PC-3 (cell line): ENCODE measurements around the gene PDE6C. TPM values are rescaled to one million over a fixed set of nuclear protein-coding genes. Genes with fewer than 3 reads are reported as not detected.
A peak's percentile ranks its signal among the peaks of the same experiment; 100 is the strongest.

Experiments used
- ATAC-seq: fragments of 200-7000 bp; cut with Tn5 transposase; 2 replicates; pipeline ENCODE4 v1.9.1; 2020; ENCODE audit warnings: mild to moderate bottlenecking, moderate library complexity
- BruUV-seq: library from RNA; stranded (reverse); fragments of 400-500 nt; replicated peaks from 2 replicates; lab custom pipeline; 2021; lab: Mats Ljungman, UMichigan
- CTCF ChIA-PET: fragments of 300-600 bp; sonication (Branson Sonifier 250); formaldehyde crosslinking; loops from one replicate; lab custom pipeline; 2022; ENCODE audit warnings: antibody characterized with exemption; lab: Charles Lee
- POLR2A ChIA-PET: fragments of 300-600 bp; sonication (Branson Sonifier 250); formaldehyde crosslinking; loops from one replicate; lab custom pipeline; 2022; ENCODE audit warnings: antibody characterized with exemption; ENCODE audit not compliant: unreplicated experiment; lab: Charles Lee
- DNase-seq: peaks from one replicate; pipeline ENCODE4 v3.0.0-alpha.2; 2015
- H2AFZ ChIP-seq: fragments of 300-600 bp; sonication (generic); 2 replicates; pipeline ENCODE4 v1.6.0; 2016; ENCODE audit warnings: antibody characterized with exemption, low read length
- H3F3A ChIP-seq: fragments of 300-600 bp; sonication (generic); one replicate; pipeline ENCODE4 v1.6.0; 2017; ENCODE audit warnings: antibody characterized with exemption, low read length, control low read depth, mild to moderate bottlenecking; ENCODE audit not compliant: unreplicated experiment
- H3K27ac ChIP-seq: fragments of 300-600 bp; sonication (generic); 2 replicates; pipeline ENCODE4 v1.5.1; 2016; ENCODE audit warnings: mild to moderate bottlenecking, low read length
- H3K27me3 ChIP-seq: fragments of 300-600 bp; sonication (generic); 2 replicates; pipeline ENCODE4 v1.6.1; 2016; ENCODE audit warnings: low read length, mixed read lengths
- H3K36me3 ChIP-seq: fragments of 300-600 bp; sonication (generic); 2 replicates; pipeline ENCODE4 v1.6.1; 2016; ENCODE audit warnings: low read depth, mixed run types, low read length, mixed read lengths
- H3K4me1 ChIP-seq: fragments of 300-600 bp; sonication (generic); 2 replicates; pipeline ENCODE4 v1.5.1; 2016; ENCODE audit warnings: low read length; ENCODE audit not compliant: insufficient read depth
- H3K4me2 ChIP-seq: fragments of 300-600 bp; sonication (generic); 2 replicates; pipeline ENCODE4 v1.6.0; 2016; ENCODE audit warnings: low read length
- H3K4me3 ChIP-seq: fragments of 300-600 bp; sonication (generic); 2 replicates; pipeline ENCODE4 v1.5.1; 2016; ENCODE audit warnings: mild to moderate bottlenecking, low read length, mixed read lengths
- H3K79me2 ChIP-seq: fragments of 300-600 bp; sonication (generic); 2 replicates; pipeline ENCODE4 v1.6.1; 2017; ENCODE audit warnings: low read length, mixed read lengths
- H3K9ac ChIP-seq: fragments of 300-600 bp; sonication (generic); 2 replicates; pipeline ENCODE4 v1.6.0; 2016; ENCODE audit warnings: mild to moderate bottlenecking, low read length
- H3K9me2 ChIP-seq: fragments of 300-600 bp; sonication (generic); replicated peaks from 2 replicates; pipeline ENCODE4 v1.6.1; 2016; ENCODE audit warnings: mixed run types, low read length, mixed read lengths
- H3K9me3 ChIP-seq: fragments of 300-600 bp; sonication (generic); 2 replicates; pipeline ENCODE4 v1.6.1; 2016; ENCODE audit warnings: low read length, mixed read lengths
- H4K20me1 ChIP-seq: fragments of 300-600 bp; sonication (generic); 2 replicates; pipeline ENCODE4 v1.6.1; 2016; ENCODE audit warnings: low read length, mixed read lengths
- EZH2 ChIP-seq: fragments of 300-600 bp; sonication (generic); IDR thresholded peaks from one replicate; pipeline ENCODE4 v1.6.1; 2017; ENCODE audit warnings: antibody characterized with exemption, mild to moderate bottlenecking, low read length; ENCODE audit not compliant: unreplicated experiment
- EZH2phosphoT487 ChIP-seq: fragments of 300-600 bp; sonication (generic); IDR thresholded peaks from 2 replicates; pipeline ENCODE4 v1.6.1; 2018; ENCODE audit warnings: mild to moderate bottlenecking, antibody characterized with exemption, low read length, borderline replicate concordance
- intact Hi-C: fragments of 100-400 bp; cut with micrococcal nuclease; formaldehyde crosslinking; loops from 2 replicates; pipeline ENCODE4 v1.9.0; 2023
- total RNA-seq: library from RNA; depleted of rRNA; stranded (reverse); fragments of >200 nt; gene quantifications from 2 replicates; pipeline ENCODE4 v1.2.3, GENCODE V29; 2014
- TF ChIP-seq, protein P1 (sequence below): fragments of 300-600 bp; sonication (generic); conservative IDR thresholded peaks from 2 replicates; pipeline ENCODE4 v1.5.1; 2017; ENCODE audit warnings: antibody characterized with exemption, low read depth, mild to moderate bottlenecking, low read length

The PDE6C gene
- total RNA-seq, 1 experiment from 2014 or later, result not detected

DNA sequence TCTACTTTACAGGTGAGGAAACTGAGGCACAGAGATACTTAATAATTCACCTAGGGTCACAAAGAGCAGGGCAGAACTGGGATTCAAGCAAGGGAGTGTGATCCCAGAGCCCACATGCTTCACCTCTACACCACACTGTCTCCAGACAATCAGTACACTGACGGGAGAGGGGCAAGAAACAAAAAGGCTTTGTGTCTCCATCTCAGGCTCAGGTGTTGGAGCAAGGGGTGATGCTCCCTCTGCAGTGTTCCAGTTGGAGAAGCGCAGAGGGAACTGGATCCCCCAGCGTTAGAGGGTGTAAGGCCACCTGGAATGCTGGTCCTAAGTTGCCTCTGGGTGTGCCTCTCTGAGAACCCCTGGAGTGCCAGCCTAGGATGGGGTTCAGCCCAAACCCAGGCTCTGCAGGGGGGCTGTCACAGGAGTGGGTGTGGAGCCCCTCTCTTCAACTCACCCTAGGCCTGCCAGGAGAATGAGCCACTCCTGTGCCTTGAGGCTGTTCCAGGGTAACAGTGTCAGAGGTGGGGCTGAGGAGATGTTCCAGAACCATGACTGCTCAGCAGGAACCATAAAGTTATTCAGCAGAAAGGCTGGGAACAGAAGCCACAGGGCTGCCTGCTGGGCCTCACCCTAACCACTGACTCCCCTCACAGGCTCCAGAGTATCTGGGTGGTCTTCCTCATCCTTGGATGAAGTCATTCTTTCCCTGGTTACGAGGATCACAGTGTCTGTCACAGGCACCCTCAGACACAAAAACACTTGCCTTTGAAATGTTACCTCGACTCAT is 16.8 kb upstream of the PDE6C start:
- Histone ChIP-seq H3K27ac (no peak overlapping the region), H3K36me3 (no peaks in the 10 kb centered on the region), H3K9me2 (no peaks in the 10 kb centered on the region), H3K9ac (no peak overlapping the region), H3K4me3 (no peak overlapping the region), H3K79me2 (no peaks in the 10 kb centered on the region), H3K4me1 (peaks cover 6% of the 10 kb centered on the region; the same call in 1 of the 2 replicates), H3K4me2 (no peak overlapping the region), H4K20me1 (no peaks in the 10 kb centered on the region), H3F3A (no peaks in the 10 kb centered on the region), H2AFZ (no peak overlapping the region), H3K9me3 (no peaks in the 10 kb centered on the region), H3K27me3 (no peaks in the 10 kb centered on the region)
- DNase-seq (no peak), ATAC-seq (0 out of 2 replicates have a peak, but pooled peaks have one; percentile 20)
- intact Hi-C loops, result no loop called here
- no TSS peak for BruUV-seq
- POLR2A ChIA-PET, result no interaction called here
- CTCF ChIA-PET, result no interaction called here
- no peak for TF ChIP-seq EZH2
- TF ChIP-seq, protein P1, sequence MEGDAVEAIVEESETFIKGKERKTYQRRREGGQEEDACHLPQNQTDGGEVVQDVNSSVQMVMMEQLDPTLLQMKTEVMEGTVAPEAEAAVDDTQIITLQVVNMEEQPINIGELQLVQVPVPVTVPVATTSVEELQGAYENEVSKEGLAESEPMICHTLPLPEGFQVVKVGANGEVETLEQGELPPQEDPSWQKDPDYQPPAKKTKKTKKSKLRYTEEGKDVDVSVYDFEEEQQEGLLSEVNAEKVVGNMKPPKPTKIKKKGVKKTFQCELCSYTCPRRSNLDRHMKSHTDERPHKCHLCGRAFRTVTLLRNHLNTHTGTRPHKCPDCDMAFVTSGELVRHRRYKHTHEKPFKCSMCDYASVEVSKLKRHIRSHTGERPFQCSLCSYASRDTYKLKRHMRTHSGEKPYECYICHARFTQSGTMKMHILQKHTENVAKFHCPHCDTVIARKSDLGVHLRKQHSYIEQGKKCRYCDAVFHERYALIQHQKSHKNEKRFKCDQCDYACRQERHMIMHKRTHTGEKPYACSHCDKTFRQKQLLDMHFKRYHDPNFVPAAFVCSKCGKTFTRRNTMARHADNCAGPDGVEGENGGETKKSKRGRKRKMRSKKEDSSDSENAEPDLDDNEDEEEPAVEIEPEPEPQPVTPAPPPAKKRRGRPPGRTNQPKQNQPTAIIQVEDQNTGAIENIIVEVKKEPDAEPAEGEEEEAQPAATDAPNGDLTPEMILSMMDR, result no peak
- no peak for TF ChIP-seq EZH2phosphoT487

DNA sequence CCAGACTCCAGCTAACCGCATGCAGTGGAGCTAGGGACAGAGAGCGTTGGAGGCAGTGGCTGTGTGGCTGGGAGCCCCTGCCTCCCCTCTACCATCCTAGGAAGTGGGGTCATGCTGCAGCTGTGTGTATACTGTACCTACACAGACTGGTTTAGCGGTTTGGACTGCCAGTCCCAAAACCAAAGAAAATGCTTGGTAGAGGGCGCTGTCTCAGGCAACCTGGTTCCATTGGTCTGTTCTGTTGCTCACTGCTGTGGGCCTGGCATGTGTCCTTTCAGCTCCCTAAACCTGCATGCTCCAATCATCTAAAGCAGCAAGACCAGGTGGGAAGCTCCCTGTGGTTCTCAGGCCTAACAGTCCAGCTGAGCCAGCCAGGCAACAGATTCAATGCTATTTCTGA is 15.8 kb upstream of the PDE6C start:
- no peaks in the 10 kb centered on the region for H3K27me3 ChIP-seq
- ChIA-PET CTCF (no interaction called here), POLR2A (no interaction called here)
- no peak overlapping the region for H3K4me3 ChIP-seq
- H3K4me1 ChIP-seq, result peaks cover 5% of the 10 kb centered on the region
- no TSS peak for BruUV-seq
- DNase-seq (no peak), ATAC-seq (no peak)
- no peaks in the 10 kb centered on the region for H4K20me1 ChIP-seq
- no peaks in the 10 kb centered on the region for H3K9me3 ChIP-seq
- intact Hi-C loops, result no loop called here
- H3K4me2 ChIP-seq, result no peak overlapping the region
- H3K36me3 ChIP-seq, result no peaks in the 10 kb centered on the region
- H3K9me2 ChIP-seq, result no peaks in the 10 kb centered on the region
- no peaks in the 10 kb centered on the region for H3K79me2 ChIP-seq
- TF ChIP-seq EZH2 (no peak), EZH2phosphoT487 (no peak)
- TF ChIP-seq, protein P1, result 0 out of 2 replicates have a peak, but pooled peaks have one; percentile 34
- no peaks in the 10 kb centered on the region for H3F3A ChIP-seq
- H2AFZ ChIP-seq, result no peak overlapping the region
- no peak overlapping the region for H3K9ac ChIP-seq
- H3K27ac ChIP-seq, result no peak overlapping the region

DNA sequence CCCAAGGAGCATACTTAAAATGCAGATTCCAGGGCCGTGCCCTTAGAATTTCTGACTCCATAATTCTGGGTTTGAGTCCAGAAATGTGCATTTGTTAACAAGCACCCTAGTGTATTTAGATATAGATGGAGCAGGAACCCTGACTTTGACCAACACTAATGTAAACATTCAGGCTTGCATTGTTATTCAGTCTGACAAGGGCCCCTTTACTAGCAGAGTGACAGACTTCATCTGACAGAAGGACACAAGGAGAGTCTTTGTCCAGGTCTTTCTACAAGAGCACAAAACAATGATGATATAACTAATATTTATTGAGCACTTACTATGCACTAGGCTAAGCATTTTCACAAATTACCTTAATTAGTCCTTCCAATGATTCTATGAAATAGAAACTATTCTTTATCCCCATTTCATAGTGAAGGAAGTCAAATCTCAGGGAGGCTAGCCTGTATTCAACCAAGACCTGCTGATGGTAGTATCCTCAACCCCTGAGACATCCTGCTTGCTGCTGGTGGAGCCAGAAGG is 15.2 kb upstream of the PDE6C start:
- no peak for DNase-seq
- no peak overlapping the region for H3K9ac ChIP-seq
- H2AFZ ChIP-seq, result no peak overlapping the region
- no peak overlapping the region for H3K27ac ChIP-seq
- BruUV-seq, result no TSS peak
- H3K79me2 ChIP-seq, result no peaks in the 10 kb centered on the region
- no peaks in the 10 kb centered on the region for H3F3A ChIP-seq
- ChIA-PET POLR2A (no interaction called here), CTCF (no interaction called here)
- no peaks in the 10 kb centered on the region for H3K9me2 ChIP-seq
- no peak overlapping the region for H3K4me2 ChIP-seq
- no peak for TF ChIP-seq EZH2
- TF ChIP-seq EZH2phosphoT487, result no peak
- TF ChIP-seq, protein P1, result no peak
- intact Hi-C loops, result no loop called here
- no peak for ATAC-seq
- no peak overlapping the region for H3K4me3 ChIP-seq
- H3K27me3 ChIP-seq, result no peaks in the 10 kb centered on the region
- peaks cover 8% of the 10 kb centered on the region; the same call in 1 of the 2 replicates for H3K4me1 ChIP-seq
- no peaks in the 10 kb centered on the region for H3K9me3 ChIP-seq
- no peaks in the 10 kb centered on the region for H4K20me1 ChIP-seq
- no peaks in the 10 kb centered on the region for H3K36me3 ChIP-seq
